Measurements from ENCODE around the gene CREB1. TPM values are rescaled to one million over a fixed set of nuclear protein-coding genes. Genes with fewer than 3 reads are reported as not detected.

Gene CREB1
- total and polyA plus RNA-seq, 10 of the 15 experiments (the other 5 are each of a cell fraction or from before 2014, with no cell fraction given): 13.4 to 76.9 (median 39.5) TPM

DNA sequence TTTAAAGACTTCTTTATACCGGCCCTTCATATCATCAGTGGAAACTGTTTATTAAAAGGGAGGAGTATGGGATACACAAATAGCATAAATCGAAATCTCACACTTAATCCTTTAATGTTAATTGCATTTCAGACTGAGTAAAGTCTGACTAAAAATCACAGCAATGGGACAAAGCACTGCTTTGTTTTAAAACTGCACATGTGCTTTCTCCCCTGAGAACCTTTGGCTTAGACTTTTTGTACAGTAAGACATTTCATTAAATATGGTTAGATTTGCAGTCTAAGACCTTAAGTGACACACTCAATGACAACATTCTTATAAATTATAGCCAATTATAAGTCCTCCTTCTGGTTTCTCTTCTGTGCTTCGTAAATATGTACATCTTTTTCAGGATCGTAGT, 83.0 kb downstream of the CREB1 start:
- TF ChIP-seq TBL1XR1 (IDR thresholded peaks at IDR 0.05; ENCODE audit: low read depth, low read length) (no peak), MYB (IDR thresholded peaks at IDR 0.05; ENCODE audit: borderline replicate concordance, low read depth, low read length) (no peak), YBX1 (IDR thresholded peaks at IDR 0.05) (no peak), NRF1 (conservative IDR thresholded peaks at IDR 0.05; ENCODE audit: low read depth, low read length) (no peak), HCFC1 (IDR thresholded peaks at IDR 0.05; ENCODE audit: low read length) (no peak), ETV6 (conservative IDR thresholded peaks at IDR 0.05 in 1 of 2, IDR thresholded peaks at IDR 0.05 in 1 of 2; ENCODE audit: borderline replicate concordance in 1 of 2, low read depth in 1 of 2) (no peak), BCL11A (IDR thresholded peaks at IDR 0.05; ENCODE audit: low read depth, low read length) (no peak)
- TF ChIP-seq, protein P1, sequence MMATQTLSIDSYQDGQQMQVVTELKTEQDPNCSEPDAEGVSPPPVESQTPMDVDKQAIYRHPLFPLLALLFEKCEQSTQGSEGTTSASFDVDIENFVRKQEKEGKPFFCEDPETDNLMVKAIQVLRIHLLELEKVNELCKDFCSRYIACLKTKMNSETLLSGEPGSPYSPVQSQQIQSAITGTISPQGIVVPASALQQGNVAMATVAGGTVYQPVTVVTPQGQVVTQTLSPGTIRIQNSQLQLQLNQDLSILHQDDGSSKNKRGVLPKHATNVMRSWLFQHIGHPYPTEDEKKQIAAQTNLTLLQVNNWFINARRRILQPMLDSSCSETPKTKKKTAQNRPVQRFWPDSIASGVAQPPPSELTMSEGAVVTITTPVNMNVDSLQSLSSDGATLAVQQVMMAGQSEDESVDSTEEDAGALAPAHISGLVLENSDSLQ (IDR thresholded peaks at IDR 0.05): no peak
- Histone ChIP-seq H3K36me3 (ENCODE audit: control insufficient read depth in 2 of 2, insufficient read depth in 2 of 2, low read length in 1 of 2) (peaks cover 0 to 1% of the 10 kb centered on the region in 2 experiments; a peak in 3 of 4 replicates), H3K4me1 (ENCODE audit: control insufficient read depth, insufficient read depth, low read length) (no peaks in the 10 kb centered on the region), H2AFZ (ENCODE audit: control insufficient read depth, low read depth, low read length) (no peak overlapping the region), H4K20me1 (ENCODE audit: control insufficient read depth, insufficient read depth) (no peaks in the 10 kb centered on the region), H3K79me2 (ENCODE audit: control insufficient read depth, insufficient read depth, low read length) (no peaks in the 10 kb centered on the region), H3K9ac (ENCODE audit: control insufficient read depth, insufficient read depth, low read length) (no peak overlapping the region), H3K9me3 (replicated peaks; ENCODE audit: control insufficient read depth, insufficient read depth, low read length) (no peaks in the 10 kb centered on the region), H3K27ac (ENCODE audit: control insufficient read depth, insufficient read depth) (no peak overlapping the region), H3K4me2 (ENCODE audit: control insufficient read depth, insufficient read depth) (no peak overlapping the region), H3K27me3 (replicated peaks in 1 of 2; ENCODE audit: control insufficient read depth in 2 of 2, insufficient read depth in 2 of 2, low read length in 1 of 2) (no peaks in the 10 kb centered on the region), H3K4me3 (no peak overlapping the region)
- DNase-seq (ENCODE audit: low read depth, low spot score) (no peak), FAIRE-seq (peak; percentile 27), ATAC-seq (no peak)
- in situ Hi-C loops (cut with MboI) (no loop called here), intact Hi-C loops (cut with micrococcal nuclease; ENCODE audit: unreplicated experiment) (no loop called here)
- WGBS (ENCODE audit: insufficient coverage, insufficient replicate concordance, low lambda C conversion rate, missing lambda C conversion rate): 80% methylated on average over 4 of the region's 4 CpGs
- ChIA-PET CTCF (interaction anchor here (0.6 to 1.8 kb wide), 2 partner anchors 8 to 16 kb away, joined by 3 to 5 read pairs; no protein-coding TSS in a partner anchor), POLR2A (interaction anchor here (0.6 kb wide), 1 partner anchor 1048 kb away, joined by 3 read pairs; no protein-coding TSS in a partner anchor), RAD21 (ENCODE audit: unreplicated experiment) (interaction anchor here (0.6 kb wide), 1 partner anchor 427 kb away, joined by 3 read pairs; no protein-coding TSS in a partner anchor), SMC1A (ENCODE audit: uncharacterized antibody, unreplicated experiment) (interaction anchor here (1.0 kb wide), 1 partner anchor 39 kb away, joined by 3 read pairs; no protein-coding TSS in a partner anchor)
- BruUV-seq (replicated peaks): TSS peak; percentile 33
